Spleen (tissue), 7 donors: ENCODE results near the gene SCUBE1.

ENCODE experiments used
- POLR2A ChIP-seq, 3 donors: fragments of 450-650 bp; IDR thresholded peaks; one replicate each; pipeline ENCODE4 v1.5.1; 2017; ENCODE audit warnings: antibody characterized with exemption in 3 of 3, mild to moderate bottlenecking in 1 of 3
- TF ChIP-seq, protein P1 (sequence below), 11 experiments: fragments of 200-600 bp in 7 of 11; fragments of 450-650 bp in 4 of 11; sonication (generic) in 4 of 11; IDR thresholded peaks in 8 of 11; conservative IDR thresholded peaks in 3 of 11; 1 replicate in 7 of 11; 2 replicates in 4 of 11; pipeline versions ENCODE4 v1.4.0 to v1.8.0; 2016 to 2021; ENCODE audit warnings: antibody characterized with exemption in 11 of 11, inconsistent platforms in 4 of 11, mild to moderate bottlenecking in 1 of 11
- donor health status: DM: no; HTN: no; CAD: no; lungs with moderate emphysema.
- donor health status: DM: no; HTN: no; CAD: no.
- donor health status: DM: no; HTN: no; CAD: no.

- TF ChIP-seq, protein P1, sequence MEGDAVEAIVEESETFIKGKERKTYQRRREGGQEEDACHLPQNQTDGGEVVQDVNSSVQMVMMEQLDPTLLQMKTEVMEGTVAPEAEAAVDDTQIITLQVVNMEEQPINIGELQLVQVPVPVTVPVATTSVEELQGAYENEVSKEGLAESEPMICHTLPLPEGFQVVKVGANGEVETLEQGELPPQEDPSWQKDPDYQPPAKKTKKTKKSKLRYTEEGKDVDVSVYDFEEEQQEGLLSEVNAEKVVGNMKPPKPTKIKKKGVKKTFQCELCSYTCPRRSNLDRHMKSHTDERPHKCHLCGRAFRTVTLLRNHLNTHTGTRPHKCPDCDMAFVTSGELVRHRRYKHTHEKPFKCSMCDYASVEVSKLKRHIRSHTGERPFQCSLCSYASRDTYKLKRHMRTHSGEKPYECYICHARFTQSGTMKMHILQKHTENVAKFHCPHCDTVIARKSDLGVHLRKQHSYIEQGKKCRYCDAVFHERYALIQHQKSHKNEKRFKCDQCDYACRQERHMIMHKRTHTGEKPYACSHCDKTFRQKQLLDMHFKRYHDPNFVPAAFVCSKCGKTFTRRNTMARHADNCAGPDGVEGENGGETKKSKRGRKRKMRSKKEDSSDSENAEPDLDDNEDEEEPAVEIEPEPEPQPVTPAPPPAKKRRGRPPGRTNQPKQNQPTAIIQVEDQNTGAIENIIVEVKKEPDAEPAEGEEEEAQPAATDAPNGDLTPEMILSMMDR (IDR thresholded peaks at IDR 0.05 in 8 of 11, conservative IDR thresholded peaks at IDR 0.05 in 3 of 11) = no peak
- no peak for TF ChIP-seq POLR2A (IDR thresholded peaks at IDR 0.05)
Measured at GRCh38 chr22:43310798-43311197, 32.4 kb downstream of the SCUBE1 start.
